ENCODE data around the gene IWS1.
"Not testable (repeated sequence)": the region's sequence is repeated elsewhere in the genome, so short reads cannot be mapped to it uniquely, and the experiment has no call there.

IWS1 gene

GRCh38 chr2:127453392-127454171, 72.7 kb downstream of the IWS1 start:
- Mint-ChIP-seq H3K9me3 (no peaks in the 10 kb centered on the region), H3K27me3 (ENCODE audit: low read depth) (peaks cover 2% of the 10 kb centered on the region), H3K4me1 (ENCODE audit: low read depth) (peaks cover 2% of the 10 kb centered on the region), H3K27ac (no peak overlapping the region), H3K4me3 (no peak overlapping the region), H3K36me3 (ENCODE audit: low read depth) (peaks cover 2% of the 10 kb centered on the region)

DNA sequence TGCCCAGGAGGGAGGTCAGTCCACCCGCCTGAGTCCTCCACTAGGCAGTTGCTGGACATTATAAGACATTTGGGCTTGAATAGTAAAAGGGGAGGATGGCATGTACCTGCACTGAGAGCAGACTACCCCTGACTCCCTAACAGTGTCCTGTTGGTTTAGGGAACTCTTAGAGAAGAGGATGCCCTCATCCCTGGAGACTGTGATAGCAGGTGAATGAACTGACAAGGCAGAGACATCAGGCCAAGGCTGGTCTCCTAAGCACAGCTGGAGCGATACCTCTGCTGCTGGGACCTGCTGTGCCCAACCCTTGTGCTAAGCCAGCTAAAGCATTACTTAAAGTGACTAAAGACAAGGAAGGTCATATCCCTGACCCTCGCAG, 73.3 kb downstream of the IWS1 start:
- no peak overlapping the region for H3K4me3 Mint-ChIP-seq
- peaks cover 2% of the 10 kb centered on the region for H3K36me3 Mint-ChIP-seq (ENCODE audit: low read depth)
- H3K27ac Mint-ChIP-seq, result no peak overlapping the region
- no peaks in the 10 kb centered on the region for H3K9me3 Mint-ChIP-seq
- H3K27me3 Mint-ChIP-seq (ENCODE audit: low read depth), result peaks cover 6% of the 10 kb centered on the region
- peaks cover 2% of the 10 kb centered on the region for H3K4me1 Mint-ChIP-seq (ENCODE audit: low read depth)

GRCh38 chr2:127452423-127452822, 73.9 kb downstream of the IWS1 start:
- not testable (repeated sequence) for H3K36me3 Mint-ChIP-seq (ENCODE audit: low read depth)

GRCh38 chr2:127451981-127452380, 74.3 kb downstream of the IWS1 start:
- peaks cover 2% of the 10 kb centered on the region for H3K4me1 Mint-ChIP-seq (ENCODE audit: low read depth)
- no peaks in the 10 kb centered on the region for H3K9me3 Mint-ChIP-seq
- H3K4me3 Mint-ChIP-seq, result no peak overlapping the region
- H3K27me3 Mint-ChIP-seq (ENCODE audit: low read depth), result peaks cover 12% of the 10 kb centered on the region
- no peak overlapping the region for H3K27ac Mint-ChIP-seq
- no peaks in the 10 kb centered on the region for H3K36me3 Mint-ChIP-seq (ENCODE audit: low read depth)

More at GRCh38 chr2:127452423-127452822, 73.9 kb downstream of the IWS1 start:
- peaks cover 12% of the 10 kb centered on the region for H3K27me3 Mint-ChIP-seq (ENCODE audit: low read depth)
- not testable (repeated sequence) for H3K4me1 Mint-ChIP-seq (ENCODE audit: low read depth); H3K4me3 Mint-ChIP-seq; H3K9me3 Mint-ChIP-seq; H3K27ac Mint-ChIP-seq

GRCh38 chr2:127449898-127450297, 76.4 kb downstream of the IWS1 start:
- no peak overlapping the region for H3K4me3 Mint-ChIP-seq
- peaks cover 4% of the 10 kb centered on the region for H3K9me3 Mint-ChIP-seq
- no peak overlapping the region for H3K27ac Mint-ChIP-seq
- H3K4me1 Mint-ChIP-seq (ENCODE audit: low read depth), result no peaks in the 10 kb centered on the region
- no peaks in the 10 kb centered on the region for H3K36me3 Mint-ChIP-seq (ENCODE audit: low read depth)
- peaks cover 12% of the 10 kb centered on the region for H3K27me3 Mint-ChIP-seq (ENCODE audit: low read depth)

DNA sequence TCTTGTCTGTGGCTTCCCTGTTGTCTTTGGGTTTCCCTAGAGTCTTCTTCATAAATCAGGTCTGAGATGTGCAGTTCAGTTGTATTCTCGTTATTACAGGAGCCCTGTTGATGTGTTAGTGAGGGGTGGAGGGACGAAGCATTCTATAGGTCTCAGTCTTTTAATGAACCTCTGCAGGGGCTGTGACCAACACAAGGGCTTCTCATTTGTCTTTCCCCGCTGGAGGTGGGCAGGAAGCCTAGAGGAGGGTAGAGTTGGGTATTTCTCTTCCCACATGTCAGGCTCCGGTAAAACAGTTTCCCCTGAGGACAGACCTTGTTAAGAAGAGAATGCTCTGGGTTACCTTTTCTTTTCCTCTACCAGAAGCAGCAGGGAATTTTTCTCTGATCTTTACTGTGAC, 76.9 kb downstream of the IWS1 start:
- Mint-ChIP-seq H3K4me3 (no peak overlapping the region), H3K4me1 (ENCODE audit: low read depth) (no peaks in the 10 kb centered on the region), H3K9me3 (peaks cover 6% of the 10 kb centered on the region), H3K27me3 (ENCODE audit: low read depth) (peaks cover 12% of the 10 kb centered on the region), H3K27ac (no peak overlapping the region), H3K36me3 (ENCODE audit: low read depth) (no peaks in the 10 kb centered on the region)

DNA sequence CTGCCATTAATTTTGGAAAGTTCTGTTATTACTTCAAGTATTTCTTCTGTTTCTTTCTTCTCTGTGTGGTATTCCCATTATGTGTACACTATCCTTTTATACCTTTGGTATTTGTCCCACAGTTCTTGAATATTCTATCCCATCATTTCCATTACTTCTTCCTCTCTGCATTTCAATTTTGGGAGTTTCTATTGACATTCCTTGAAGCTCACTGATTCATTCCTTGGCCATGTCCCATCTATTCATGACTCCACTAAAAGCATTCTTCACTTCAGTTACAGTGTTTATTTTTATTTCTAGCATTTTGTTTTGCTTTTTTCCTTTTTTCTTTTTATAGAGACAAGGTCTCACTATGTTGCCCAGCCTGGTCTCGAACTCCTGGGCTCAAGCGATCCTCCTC, 77.8 kb downstream of the IWS1 start:
- no peaks in the 10 kb centered on the region for H3K4me1 Mint-ChIP-seq (ENCODE audit: low read depth)
- H3K4me3 Mint-ChIP-seq, result no peak overlapping the region
- no peak overlapping the region for H3K27ac Mint-ChIP-seq
- no peaks in the 10 kb centered on the region for H3K36me3 Mint-ChIP-seq (ENCODE audit: low read depth)
- peaks cover 6% of the 10 kb centered on the region for H3K9me3 Mint-ChIP-seq
- H3K27me3 Mint-ChIP-seq (ENCODE audit: low read depth), result peaks cover 12% of the 10 kb centered on the region

DNA sequence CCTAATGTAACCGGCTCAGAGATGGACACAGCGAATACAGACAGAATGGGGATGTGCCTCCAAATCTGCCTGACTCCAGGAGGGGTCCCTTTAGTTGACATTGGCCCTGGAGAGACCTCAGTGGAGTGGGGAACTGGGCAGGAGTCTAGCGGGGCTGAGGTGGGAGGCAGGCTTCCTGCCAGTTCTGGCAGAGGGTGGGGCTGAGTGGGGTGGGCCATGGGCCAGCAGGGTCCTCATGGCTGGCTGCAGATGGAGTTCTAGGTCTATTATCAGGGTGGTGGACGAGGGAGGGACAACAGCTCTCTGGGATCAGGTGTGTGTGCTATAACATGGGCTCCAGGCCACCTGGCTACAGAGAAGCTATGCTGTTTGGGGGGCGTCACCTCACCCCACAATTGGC, 86.9 kb downstream of the IWS1 start:
- Mint-ChIP-seq H3K27ac (no peak overlapping the region), H3K4me1 (ENCODE audit: low read depth) (no peaks in the 10 kb centered on the region), H3K27me3 (ENCODE audit: low read depth) (peaks cover 4% of the 10 kb centered on the region), H3K9me3 (peaks cover 9% of the 10 kb centered on the region), H3K4me3 (no peak overlapping the region), H3K36me3 (ENCODE audit: low read depth) (no peaks in the 10 kb centered on the region)

GRCh38 chr2:127437781-127438726, 88.2 kb downstream of the IWS1 start:
- no peaks in the 10 kb centered on the region for H3K36me3 Mint-ChIP-seq (ENCODE audit: low read depth)
- no peaks in the 10 kb centered on the region for H3K4me1 Mint-ChIP-seq (ENCODE audit: low read depth)
- peaks cover 8% of the 10 kb centered on the region for H3K9me3 Mint-ChIP-seq
- H3K4me3 Mint-ChIP-seq, result no peak overlapping the region
- H3K27me3 Mint-ChIP-seq (ENCODE audit: low read depth), result peaks cover 3% of the 10 kb centered on the region
- H3K27ac Mint-ChIP-seq, result no peak overlapping the region

DNA sequence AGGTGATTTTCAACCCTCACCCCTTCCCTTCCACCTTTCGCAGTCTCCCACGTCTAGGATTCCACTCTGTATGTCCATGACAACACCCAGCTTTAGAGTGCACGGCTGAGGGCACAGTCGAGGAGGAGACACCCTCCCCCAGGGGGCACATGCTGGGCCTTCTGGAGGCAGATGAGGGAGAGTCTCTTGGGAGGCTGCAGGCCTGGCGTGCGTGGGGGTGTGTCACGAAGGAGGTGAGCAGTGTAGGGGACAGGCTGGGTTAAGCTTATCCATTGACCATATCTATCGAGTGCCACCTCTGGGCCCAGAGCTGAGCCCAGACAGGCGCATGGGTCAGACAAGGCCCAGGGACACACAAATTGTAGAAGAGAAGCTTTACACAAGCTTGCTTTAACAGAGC, 89.2 kb downstream of the IWS1 start:
- no peak overlapping the region for H3K27ac Mint-ChIP-seq
- no peak overlapping the region for H3K4me3 Mint-ChIP-seq
- H3K9me3 Mint-ChIP-seq, result peaks cover 5% of the 10 kb centered on the region
- H3K36me3 Mint-ChIP-seq (ENCODE audit: low read depth), result no peaks in the 10 kb centered on the region
- no peaks in the 10 kb centered on the region for H3K4me1 Mint-ChIP-seq (ENCODE audit: low read depth)
- H3K27me3 Mint-ChIP-seq (ENCODE audit: low read depth), result no peaks in the 10 kb centered on the region

- H3K36me3 Mint-ChIP-seq (ENCODE audit: low read depth), result no peaks in the 10 kb centered on the region
- no peaks in the 10 kb centered on the region for H3K4me1 Mint-ChIP-seq (ENCODE audit: low read depth)
- no peak overlapping the region for H3K27ac Mint-ChIP-seq
- H3K27me3 Mint-ChIP-seq (ENCODE audit: low read depth), result no peaks in the 10 kb centered on the region
- H3K9me3 Mint-ChIP-seq, result no peaks in the 10 kb centered on the region
- no peak overlapping the region for H3K4me3 Mint-ChIP-seq
Measured at GRCh38 chr2:127434515-127434914, 91.8 kb downstream of the IWS1 start.

DNA sequence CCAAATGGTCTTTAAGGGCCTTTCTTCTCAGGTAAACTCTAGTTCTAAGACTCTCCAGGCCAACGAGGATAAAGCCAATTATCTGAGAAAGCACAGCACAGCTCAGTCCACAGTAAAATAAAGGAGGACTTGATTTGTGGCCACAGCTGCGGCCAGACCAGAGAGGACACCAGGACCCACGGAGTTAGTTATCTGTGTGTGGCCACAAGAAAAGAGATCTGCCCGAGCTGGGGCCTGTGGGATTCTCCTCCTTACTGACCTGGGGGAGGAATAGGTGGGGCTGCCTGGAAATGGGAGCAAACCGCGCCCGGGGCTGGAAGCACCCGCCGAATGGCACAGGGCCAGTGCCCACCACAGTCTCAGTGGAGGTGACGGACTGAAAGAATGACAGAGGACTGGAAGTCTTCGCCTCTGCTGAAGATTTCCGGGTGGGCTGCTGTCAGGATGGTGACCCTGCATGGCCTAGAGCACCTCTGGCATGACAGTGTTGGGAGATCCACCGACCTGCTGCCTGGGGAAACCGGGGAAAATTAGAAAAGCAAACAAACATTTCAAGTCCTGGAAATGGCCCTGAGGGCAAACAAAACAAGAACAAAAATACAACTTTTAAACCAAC, 94.8 kb downstream of the IWS1 start:
- H3K9me3 Mint-ChIP-seq, result no peaks in the 10 kb centered on the region
- H3K27ac Mint-ChIP-seq, result no peak overlapping the region
- H3K4me3 Mint-ChIP-seq, result no peak overlapping the region
- no peaks in the 10 kb centered on the region for H3K4me1 Mint-ChIP-seq (ENCODE audit: low read depth)
- no peaks in the 10 kb centered on the region for H3K36me3 Mint-ChIP-seq (ENCODE audit: low read depth)
- H3K27me3 Mint-ChIP-seq (ENCODE audit: low read depth), result no peaks in the 10 kb centered on the region

Measured in T-helper 1 cell treated with Interleukin-12 subunit alpha and Interleukin-12 subunit beta and Interleukin-4 antibody, amounts not matched to agents 30 μg/mL and 1 μg/mL, for 36 hours (primary cell).